K562 (cell line): Measurements from ENCODE around the gene ARMCX1. TPM values are rescaled to one million over a fixed set of nuclear protein-coding genes. Genes with fewer than 3 reads are reported as not detected.

ENCODE experiments used
- ATAC-seq: fragments of 200-7000 bp; cut with Tn5 transposase; 3 replicates; pipeline ENCODE4 v1.9.1; 2020; ENCODE audit warnings: moderate library complexity
- BruUV-seq: library from RNA; stranded (reverse); fragments of 400-500 nt; replicated peaks from 2 replicates; lab custom pipeline; 2021; lab: Mats Ljungman, UMichigan
- CTCF ChIA-PET: fragments of 300-600 bp; formaldehyde crosslinking; extraction: SDS; loops from one replicate; lab custom pipeline; 2021; ENCODE audit warnings: low intra/inter-chr PET ratio; lab: Yijun Ruan, JAX
- POLR2A ChIA-PET: fragments of 300-600, 350-650 bp; sonication (Branson Sonifier 250); formaldehyde crosslinking; extraction: SDS; loops from one replicate; lab custom pipeline; 2021; ENCODE audit warnings: antibody characterized with exemption, inconsistent platforms; lab: Yijun Ruan, JAX
- DNase-seq, 4 experiments: peaks; one replicate each; pipeline versions ENCODE4 v3.0.0 to v3.0.0-alpha.2; 2011 to 2018; ENCODE audit warnings: low spot score in 3 of 4, mixed read lengths in 3 of 4; ENCODE audit errors: extremely low read depth in 1 of 4
- FAIRE-seq: peaks from 2 replicates; lab custom pipeline; 2011; peaks lifted over from hg19 to GRCh38; lab: Jason Lieb, UNC
- H2AFZ ChIP-seq: 2 replicates; pipeline ENCODE4 v1.6.0; 2011; ENCODE audit warnings: low read depth, low read length, control low read depth, inconsistent platforms
- H3K27ac ChIP-seq: fragments of 200-600 bp; 3 replicates; pipeline ENCODE4 v1.8.0; 2011; ENCODE audit warnings: low read depth, mild to moderate bottlenecking, control low read depth, inconsistent platforms, low read length, moderate library complexity, mixed read lengths; ENCODE audit errors: extremely low read depth
- H3K27me3 ChIP-seq, 2 experiments: fragments of 300-600 bp in 1 of 2; 2 replicates in 1 of 2; 3 replicates in 1 of 2; pipeline versions ENCODE4 v1.6.0 to v1.8.0; 2011; ENCODE audit warnings: inconsistent platforms in 2 of 2, low read length in 2 of 2, mild to moderate bottlenecking in 1 of 2, mixed read lengths in 1 of 2, moderate library complexity in 1 of 2; ENCODE audit not compliant: control insufficient read depth in 2 of 2, insufficient read depth in 2 of 2
- H3K36me3 ChIP-seq: fragments of 300-600 bp; 3 replicates; pipeline ENCODE4 v1.8.0; 2011; ENCODE audit warnings: mild to moderate bottlenecking, low read length, inconsistent platforms; ENCODE audit not compliant: control insufficient read depth, insufficient read depth
- H3K4me1 ChIP-seq, 2 experiments: fragments of 200-600 bp in 1 of 2; replicated peaks in 1 of 2; 2 replicates in 1 of 2; 3 replicates in 1 of 2; pipeline versions ENCODE4 v1.5.1 to v1.8.0; 2011; ENCODE audit warnings: inconsistent platforms in 2 of 2, low read length in 2 of 2, mild to moderate bottlenecking in 1 of 2, mixed read lengths in 1 of 2, moderate library complexity in 1 of 2; ENCODE audit not compliant: control insufficient read depth in 2 of 2, insufficient read depth in 2 of 2
- H3K4me2 ChIP-seq: 2 replicates; pipeline ENCODE4 v1.6.1; 2011; ENCODE audit warnings: low read length, control low read depth, inconsistent platforms, mixed read lengths; ENCODE audit not compliant: insufficient read depth
- H3K4me3 ChIP-seq: fragments of 200-600 bp; sonication (generic), shearing (Covaris generic); 2 replicates; pipeline ENCODE4 v1.5.1; 2016; ENCODE audit warnings: control low read depth, inconsistent platforms
- H3K79me2 ChIP-seq: fragments of 200-600 bp; 3 replicates; pipeline ENCODE4 v1.8.0; 2011; ENCODE audit warnings: low read length, inconsistent platforms; ENCODE audit not compliant: control insufficient read depth, insufficient read depth
- H3K9ac ChIP-seq, 2 experiments: 2 replicates each; pipeline versions ENCODE4 v1.6.0 to v1.6.1; 2011; ENCODE audit warnings: low read depth in 2 of 2, low read length in 2 of 2, control low read depth in 1 of 2, inconsistent platforms in 1 of 2, mild to moderate bottlenecking in 1 of 2, mixed read lengths in 1 of 2; ENCODE audit not compliant: insufficient read depth in 1 of 2
- H3K9me1 ChIP-seq: one replicate; pipeline ENCODE4 v1.6.0; 2011; ENCODE audit warnings: inconsistent platforms, mild to moderate bottlenecking, low read length, moderate library complexity; ENCODE audit not compliant: control insufficient read depth, insufficient read depth
- H3K9me3 ChIP-seq: replicated peaks from 2 replicates; pipeline ENCODE4 v1.5.1; 2011; ENCODE audit warnings: low read depth, low read length, inconsistent platforms; ENCODE audit not compliant: control insufficient read depth, insufficient read depth
- H4K20me1 ChIP-seq: replicated peaks from 2 replicates; pipeline ENCODE4 v1.6.1; 2011; ENCODE audit warnings: low read length, inconsistent platforms, mixed read lengths; ENCODE audit not compliant: control insufficient read depth, insufficient read depth
- SRSF1 ChIP-seq: fragments of 200-400 bp; formaldehyde crosslinking; IDR thresholded peaks from 2 replicates; pipeline ENCODE4 v1.6.1; 2017; ENCODE audit warnings: mild to moderate bottlenecking, low read depth, low read length, moderate library complexity
- in situ Hi-C: fragments of 300-500 bp; cut with MboI; formaldehyde crosslinking; loops from 4 replicates; pipeline ENCODE4 v1.15.0; 2018; ENCODE audit warnings: inconsistent platforms, mixed read lengths
- intact Hi-C: fragments of 100-400 bp; cut with micrococcal nuclease; formaldehyde crosslinking; loops from 2 replicates; pipeline ENCODE4 v1.14.2; 2022
- polyA plus RNA-seq, 8 experiments: library from polyadenylated mRNA; depleted of rRNA in 4 of 8; stranded (reverse) in 5 of 8; unstranded in 3 of 8; fragments of >200 nt; fragmentation: Nextera tagmentation in 2 of 8; fragmentation: Illumina TruSeq in 1 of 8; extraction: Ambion mirVana in 2 of 8; extraction: Trizol in 1 of 8; gene quantifications; 2 replicates each; pipeline versions ENCODE4 v1.2.1 to v1.2.3, GENCODE V29; 2011 to 2014; ENCODE audit warnings: inconsistent platforms in 1 of 8, missing spikeins in 1 of 8
- total RNA-seq, 7 experiments: library from RNA; depleted of rRNA in 6 of 7; stranded (reverse); fragments of >200 nt in 6 of 7; fragmentation: Illumina TruSeq in 2 of 7; extraction: Trizol in 2 of 7; gene quantifications; 2 replicates each; pipeline versions ENCODE4 v1.2.1 to v1.2.3, GENCODE V29; 2011 to 2021; ENCODE audit warnings: low replicate concordance in 1 of 7
- TF ChIP-seq, protein P1 (sequence below): fragments of 200-600 bp; sonication (generic); IDR thresholded peaks from one replicate; pipeline ENCODE4 v1.6.1; 2012; ENCODE audit warnings: mild to moderate bottlenecking, low read depth, low read length, inconsistent platforms

Gene ARMCX1
- total and polyA plus RNA-seq, 9 of the 15 experiments (the other 6 are each of a cell fraction or from before 2014, with no cell fraction given): 0.10 to 0.70 (median 0.51) TPM

DNA sequence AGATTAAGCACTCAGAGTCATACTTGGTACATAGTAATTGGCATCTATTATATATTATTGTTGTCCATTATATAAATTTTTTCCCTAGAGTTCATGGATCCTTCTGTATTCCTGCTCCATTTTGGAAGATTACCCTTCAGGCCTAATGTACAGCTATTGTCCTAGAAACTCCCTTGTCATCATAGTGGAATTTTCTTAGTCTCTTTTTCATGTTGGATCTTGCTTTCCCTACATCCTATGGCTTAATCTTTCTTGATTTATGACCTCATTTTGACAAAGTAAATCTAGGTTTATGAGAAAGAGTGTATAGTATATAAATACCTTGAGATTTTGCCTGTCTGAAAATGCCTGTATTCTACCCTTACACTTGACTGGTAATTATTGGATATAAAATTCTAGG is 43.0 kb upstream of the ARMCX1 start:
- intact Hi-C loops (no loop called here), in situ Hi-C loops (no loop called here)
- CTCF ChIA-PET: no interaction called here
- H3K4me1 ChIP-seq: no peaks in the 10 kb centered on the region
- H3K4me3 ChIP-seq: no peak overlapping the region
- TF ChIP-seq SRSF1: no peak
- TF ChIP-seq, protein P1, sequence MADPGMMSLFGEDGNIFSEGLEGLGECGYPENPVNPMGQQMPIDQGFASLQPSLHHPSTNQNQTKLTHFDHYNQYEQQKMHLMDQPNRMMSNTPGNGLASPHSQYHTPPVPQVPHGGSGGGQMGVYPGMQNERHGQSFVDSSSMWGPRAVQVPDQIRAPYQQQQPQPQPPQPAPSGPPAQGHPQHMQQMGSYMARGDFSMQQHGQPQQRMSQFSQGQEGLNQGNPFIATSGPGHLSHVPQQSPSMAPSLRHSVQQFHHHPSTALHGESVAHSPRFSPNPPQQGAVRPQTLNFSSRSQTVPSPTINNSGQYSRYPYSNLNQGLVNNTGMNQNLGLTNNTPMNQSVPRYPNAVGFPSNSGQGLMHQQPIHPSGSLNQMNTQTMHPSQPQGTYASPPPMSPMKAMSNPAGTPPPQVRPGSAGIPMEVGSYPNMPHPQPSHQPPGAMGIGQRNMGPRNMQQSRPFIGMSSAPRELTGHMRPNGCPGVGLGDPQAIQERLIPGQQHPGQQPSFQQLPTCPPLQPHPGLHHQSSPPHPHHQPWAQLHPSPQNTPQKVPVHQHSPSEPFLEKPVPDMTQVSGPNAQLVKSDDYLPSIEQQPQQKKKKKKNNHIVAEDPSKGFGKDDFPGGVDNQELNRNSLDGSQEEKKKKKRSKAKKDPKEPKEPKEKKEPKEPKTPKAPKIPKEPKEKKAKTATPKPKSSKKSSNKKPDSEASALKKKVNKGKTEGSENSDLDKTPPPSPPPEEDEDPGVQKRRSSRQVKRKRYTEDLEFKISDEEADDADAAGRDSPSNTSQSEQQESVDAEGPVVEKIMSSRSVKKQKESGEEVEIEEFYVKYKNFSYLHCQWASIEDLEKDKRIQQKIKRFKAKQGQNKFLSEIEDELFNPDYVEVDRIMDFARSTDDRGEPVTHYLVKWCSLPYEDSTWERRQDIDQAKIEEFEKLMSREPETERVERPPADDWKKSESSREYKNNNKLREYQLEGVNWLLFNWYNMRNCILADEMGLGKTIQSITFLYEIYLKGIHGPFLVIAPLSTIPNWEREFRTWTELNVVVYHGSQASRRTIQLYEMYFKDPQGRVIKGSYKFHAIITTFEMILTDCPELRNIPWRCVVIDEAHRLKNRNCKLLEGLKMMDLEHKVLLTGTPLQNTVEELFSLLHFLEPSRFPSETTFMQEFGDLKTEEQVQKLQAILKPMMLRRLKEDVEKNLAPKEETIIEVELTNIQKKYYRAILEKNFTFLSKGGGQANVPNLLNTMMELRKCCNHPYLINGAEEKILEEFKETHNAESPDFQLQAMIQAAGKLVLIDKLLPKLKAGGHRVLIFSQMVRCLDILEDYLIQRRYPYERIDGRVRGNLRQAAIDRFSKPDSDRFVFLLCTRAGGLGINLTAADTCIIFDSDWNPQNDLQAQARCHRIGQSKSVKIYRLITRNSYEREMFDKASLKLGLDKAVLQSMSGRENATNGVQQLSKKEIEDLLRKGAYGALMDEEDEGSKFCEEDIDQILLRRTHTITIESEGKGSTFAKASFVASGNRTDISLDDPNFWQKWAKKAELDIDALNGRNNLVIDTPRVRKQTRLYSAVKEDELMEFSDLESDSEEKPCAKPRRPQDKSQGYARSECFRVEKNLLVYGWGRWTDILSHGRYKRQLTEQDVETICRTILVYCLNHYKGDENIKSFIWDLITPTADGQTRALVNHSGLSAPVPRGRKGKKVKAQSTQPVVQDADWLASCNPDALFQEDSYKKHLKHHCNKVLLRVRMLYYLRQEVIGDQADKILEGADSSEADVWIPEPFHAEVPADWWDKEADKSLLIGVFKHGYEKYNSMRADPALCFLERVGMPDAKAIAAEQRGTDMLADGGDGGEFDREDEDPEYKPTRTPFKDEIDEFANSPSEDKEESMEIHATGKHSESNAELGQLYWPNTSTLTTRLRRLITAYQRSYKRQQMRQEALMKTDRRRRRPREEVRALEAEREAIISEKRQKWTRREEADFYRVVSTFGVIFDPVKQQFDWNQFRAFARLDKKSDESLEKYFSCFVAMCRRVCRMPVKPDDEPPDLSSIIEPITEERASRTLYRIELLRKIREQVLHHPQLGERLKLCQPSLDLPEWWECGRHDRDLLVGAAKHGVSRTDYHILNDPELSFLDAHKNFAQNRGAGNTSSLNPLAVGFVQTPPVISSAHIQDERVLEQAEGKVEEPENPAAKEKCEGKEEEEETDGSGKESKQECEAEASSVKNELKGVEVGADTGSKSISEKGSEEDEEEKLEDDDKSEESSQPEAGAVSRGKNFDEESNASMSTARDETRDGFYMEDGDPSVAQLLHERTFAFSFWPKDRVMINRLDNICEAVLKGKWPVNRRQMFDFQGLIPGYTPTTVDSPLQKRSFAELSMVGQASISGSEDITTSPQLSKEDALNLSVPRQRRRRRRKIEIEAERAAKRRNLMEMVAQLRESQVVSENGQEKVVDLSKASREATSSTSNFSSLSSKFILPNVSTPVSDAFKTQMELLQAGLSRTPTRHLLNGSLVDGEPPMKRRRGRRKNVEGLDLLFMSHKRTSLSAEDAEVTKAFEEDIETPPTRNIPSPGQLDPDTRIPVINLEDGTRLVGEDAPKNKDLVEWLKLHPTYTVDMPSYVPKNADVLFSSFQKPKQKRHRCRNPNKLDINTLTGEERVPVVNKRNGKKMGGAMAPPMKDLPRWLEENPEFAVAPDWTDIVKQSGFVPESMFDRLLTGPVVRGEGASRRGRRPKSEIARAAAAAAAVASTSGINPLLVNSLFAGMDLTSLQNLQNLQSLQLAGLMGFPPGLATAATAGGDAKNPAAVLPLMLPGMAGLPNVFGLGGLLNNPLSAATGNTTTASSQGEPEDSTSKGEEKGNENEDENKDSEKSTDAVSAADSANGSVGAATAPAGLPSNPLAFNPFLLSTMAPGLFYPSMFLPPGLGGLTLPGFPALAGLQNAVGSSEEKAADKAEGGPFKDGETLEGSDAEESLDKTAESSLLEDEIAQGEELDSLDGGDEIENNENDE: no peak
- H2AFZ ChIP-seq: no peak overlapping the region
- H3K27ac ChIP-seq: no peak overlapping the region
- H3K36me3 ChIP-seq: no peaks in the 10 kb centered on the region
- FAIRE-seq (no peak), DNase-seq (no peak), ATAC-seq (no peak)
- H3K4me2 ChIP-seq: no peak overlapping the region
- H3K9me3 ChIP-seq: no peaks in the 10 kb centered on the region
- H3K27me3 ChIP-seq: no peaks in the 10 kb centered on the region
- H3K9me1 ChIP-seq: no peaks in the 10 kb centered on the region
- H3K79me2 ChIP-seq: no peaks in the 10 kb centered on the region
- POLR2A ChIA-PET: no interaction called here
- H4K20me1 ChIP-seq: no peaks in the 10 kb centered on the region
- no TSS peak for BruUV-seq
- no peak overlapping the region for H3K9ac ChIP-seq
